GM06990 (cell line): ENCODE data around the gene MPND.

Source experiments
- DNase-seq: peaks from one replicate; pipeline ENCODE4 v3.0.0-alpha.2; 2011; ENCODE audit not compliant: insufficient read length; ENCODE audit errors: extremely low read depth
- H3K27me3 ChIP-seq: replicated peaks from 2 replicates; pipeline ENCODE4 v1.6.0; 2011; ENCODE audit warnings: low read length; ENCODE audit not compliant: control insufficient read depth, insufficient read depth
- H3K36me3 ChIP-seq: 2 replicates; pipeline ENCODE4 v1.5.1; 2011; ENCODE audit warnings: low read length; ENCODE audit not compliant: control insufficient read depth, insufficient read depth
- H3K4me3 ChIP-seq: replicated peaks from 2 replicates; pipeline ENCODE4 v1.5.1; 2011; ENCODE audit warnings: low read depth, mild to moderate bottlenecking, control low read depth, low read length
- TF ChIP-seq, protein P1 (sequence below): IDR thresholded peaks from 2 replicates; pipeline ENCODE4 v1.5.1; 2011; ENCODE audit warnings: low read length, control low read depth, mild to moderate bottlenecking, inconsistent platforms; ENCODE audit not compliant: insufficient read depth, poor library complexity, severe bottlenecking

MPND gene, protein sequence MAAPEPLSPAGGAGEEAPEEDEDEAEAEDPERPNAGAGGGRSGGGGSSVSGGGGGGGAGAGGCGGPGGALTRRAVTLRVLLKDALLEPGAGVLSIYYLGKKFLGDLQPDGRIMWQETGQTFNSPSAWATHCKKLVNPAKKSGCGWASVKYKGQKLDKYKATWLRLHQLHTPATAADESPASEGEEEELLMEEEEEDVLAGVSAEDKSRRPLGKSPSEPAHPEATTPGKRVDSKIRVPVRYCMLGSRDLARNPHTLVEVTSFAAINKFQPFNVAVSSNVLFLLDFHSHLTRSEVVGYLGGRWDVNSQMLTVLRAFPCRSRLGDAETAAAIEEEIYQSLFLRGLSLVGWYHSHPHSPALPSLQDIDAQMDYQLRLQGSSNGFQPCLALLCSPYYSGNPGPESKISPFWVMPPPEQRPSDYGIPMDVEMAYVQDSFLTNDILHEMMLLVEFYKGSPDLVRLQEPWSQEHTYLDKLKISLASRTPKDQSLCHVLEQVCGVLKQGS

GRCh38 chr19:4343370-4344307, at the start of gene MPND:
MPND (plus strand) TSS chr19:4343562; CDS start chr19:4343594, 32 bp downstream.
- H3K27me3 ChIP-seq, result no peaks in the 10 kb centered on the region
- DNase-seq, result peak; percentile 92
- TF ChIP-seq, protein P1, sequence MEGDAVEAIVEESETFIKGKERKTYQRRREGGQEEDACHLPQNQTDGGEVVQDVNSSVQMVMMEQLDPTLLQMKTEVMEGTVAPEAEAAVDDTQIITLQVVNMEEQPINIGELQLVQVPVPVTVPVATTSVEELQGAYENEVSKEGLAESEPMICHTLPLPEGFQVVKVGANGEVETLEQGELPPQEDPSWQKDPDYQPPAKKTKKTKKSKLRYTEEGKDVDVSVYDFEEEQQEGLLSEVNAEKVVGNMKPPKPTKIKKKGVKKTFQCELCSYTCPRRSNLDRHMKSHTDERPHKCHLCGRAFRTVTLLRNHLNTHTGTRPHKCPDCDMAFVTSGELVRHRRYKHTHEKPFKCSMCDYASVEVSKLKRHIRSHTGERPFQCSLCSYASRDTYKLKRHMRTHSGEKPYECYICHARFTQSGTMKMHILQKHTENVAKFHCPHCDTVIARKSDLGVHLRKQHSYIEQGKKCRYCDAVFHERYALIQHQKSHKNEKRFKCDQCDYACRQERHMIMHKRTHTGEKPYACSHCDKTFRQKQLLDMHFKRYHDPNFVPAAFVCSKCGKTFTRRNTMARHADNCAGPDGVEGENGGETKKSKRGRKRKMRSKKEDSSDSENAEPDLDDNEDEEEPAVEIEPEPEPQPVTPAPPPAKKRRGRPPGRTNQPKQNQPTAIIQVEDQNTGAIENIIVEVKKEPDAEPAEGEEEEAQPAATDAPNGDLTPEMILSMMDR, result no peak
- H3K4me3 ChIP-seq, result peak within 1 kb of the TSS; percentile 74
- no peaks in the 10 kb centered on the region; the same call in none of the 2 replicates for H3K36me3 ChIP-seq

GRCh38 chr19:4294389-4294788, 49.0 kb upstream of the MPND start:
- Histone ChIP-seq H3K4me3 (no peak overlapping the region), H3K36me3 (no peaks in the 10 kb centered on the region), H3K27me3 (no peaks in the 10 kb centered on the region; the same call in 1 of the 2 replicates)
- TF ChIP-seq, protein P1, result no peak
- DNase-seq, result no peak

DNA sequence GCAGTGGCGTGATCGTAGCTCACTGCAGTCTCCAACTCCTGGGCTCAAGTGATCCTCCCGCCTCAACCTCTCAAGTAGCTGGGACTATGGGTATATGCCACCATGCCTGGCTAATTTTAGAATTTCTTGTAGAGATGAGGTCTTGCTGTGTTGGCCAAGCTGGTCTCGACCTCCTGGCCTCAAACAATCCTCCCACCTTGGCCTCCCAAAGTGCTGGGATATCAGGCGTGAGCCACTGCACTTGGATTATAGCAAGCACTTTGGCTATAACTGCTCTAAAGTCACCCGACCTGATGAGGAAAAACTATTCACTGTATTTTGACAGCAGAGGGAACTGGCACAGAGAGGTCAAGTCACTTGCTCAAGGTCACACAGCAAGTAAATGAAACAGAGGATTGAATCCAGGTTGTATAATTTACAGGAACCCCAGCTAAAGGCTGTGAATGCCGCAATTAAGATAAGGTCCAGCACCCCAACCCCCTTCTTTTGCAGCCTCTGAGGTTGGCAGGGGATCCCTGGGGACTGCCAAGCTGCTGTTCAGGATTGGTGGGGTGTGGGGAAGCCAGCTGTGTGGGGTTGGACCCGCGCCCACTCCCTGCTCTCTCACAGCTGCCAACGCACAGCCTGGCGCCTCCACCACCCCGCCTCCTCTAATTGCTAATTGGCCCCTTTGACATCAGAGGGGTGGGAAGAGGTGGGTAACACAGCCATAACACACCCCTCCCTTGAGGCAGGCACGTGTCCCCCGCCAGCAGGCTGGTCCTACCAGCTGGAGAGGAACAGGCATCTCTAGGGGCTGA, 47.2 kb upstream of the MPND start:
- H3K27me3 ChIP-seq, result no peaks in the 10 kb centered on the region; the same call in 1 of the 2 replicates
- no peaks in the 10 kb centered on the region for H3K36me3 ChIP-seq
- no peak for DNase-seq
- TF ChIP-seq, protein P1, result no peak
- no peak overlapping the region for H3K4me3 ChIP-seq

- Histone ChIP-seq H3K27me3 (no peaks in the 10 kb centered on the region; the same call in 1 of the 2 replicates), H3K4me3 (no peak overlapping the region), H3K36me3 (no peaks in the 10 kb centered on the region)
- TF ChIP-seq, protein P1, result no peak
- no peak for DNase-seq
Observed at GRCh38 chr19:4297901-4298809, 45.2 kb upstream of the MPND start.
